Endodermal cell (in vitro differentiated cells): ENCODE results near the gene DOCK10. TPM values are rescaled to one million over a fixed set of nuclear protein-coding genes. Genes with fewer than 3 reads are reported as not detected.

ENCODE experiments used
- DNase-seq: peaks from one replicate; pipeline ENCODE4 v3.0.0-alpha.2; 2017
- H3K27ac ChIP-seq: 2 replicates; pipeline ENCODE4 v1.5.1; 2013; ENCODE audit warnings: mild to moderate bottlenecking, low read depth, low read length, moderate library complexity
- H3K27me3 ChIP-seq: 2 replicates; pipeline ENCODE4 v1.6.1; 2013; ENCODE audit warnings: mild to moderate bottlenecking, low read length, moderate library complexity; ENCODE audit not compliant: insufficient read depth, control insufficient read depth, poor library complexity, severe bottlenecking
- H3K36me3 ChIP-seq: 2 replicates; pipeline ENCODE4 v1.7.0; 2013; ENCODE audit warnings: mild to moderate bottlenecking, low read length, moderate library complexity; ENCODE audit not compliant: control insufficient read depth, insufficient read depth
- H3K4me1 ChIP-seq: one replicate; pipeline ENCODE4 v1.7.0; 2013; ENCODE audit warnings: low read length; ENCODE audit not compliant: control insufficient read depth, insufficient read depth
- H3K4me3 ChIP-seq: 2 replicates; pipeline ENCODE4 v1.5.1; 2013; ENCODE audit warnings: mild to moderate bottlenecking, low read length, moderate library complexity
- H3K9ac ChIP-seq: 2 replicates; pipeline ENCODE4 v1.6.1; 2013; ENCODE audit warnings: mild to moderate bottlenecking, low read length, moderate library complexity; ENCODE audit not compliant: poor library complexity, severe bottlenecking; ENCODE audit errors: extremely low read depth
- H3K9me3 ChIP-seq: 2 replicates; pipeline ENCODE4 v1.6.1; 2013; ENCODE audit warnings: mild to moderate bottlenecking, low read length, moderate library complexity; ENCODE audit not compliant: control insufficient read depth
- H3K27ac Mint-ChIP-seq: 2 replicates; pipeline ENCODE4 v1.8.0; 2020; ENCODE audit warnings: mixed read lengths
- H3K27me3 Mint-ChIP-seq: 2 replicates; pipeline ENCODE4 v1.8.0; 2021; ENCODE audit warnings: mild to moderate bottlenecking, mixed read lengths; ENCODE audit not compliant: insufficient read depth
- H3K36me3 Mint-ChIP-seq: 2 replicates; pipeline ENCODE4 v1.8.0; 2020; ENCODE audit warnings: low read depth, mixed read lengths
- H3K4me1 Mint-ChIP-seq: 2 replicates; pipeline ENCODE4 v1.8.0; 2020; ENCODE audit warnings: mixed read lengths
- H3K4me3 Mint-ChIP-seq: 2 replicates; pipeline ENCODE4 v1.8.0; 2020; ENCODE audit warnings: mild to moderate bottlenecking, moderate library complexity, mixed read lengths
- H3K9me3 Mint-ChIP-seq: 2 replicates; pipeline ENCODE4 v1.8.0; 2020; ENCODE audit warnings: mild to moderate bottlenecking, mixed read lengths
- WGBS, 2 experiments: methylation state at CpG; one replicate each; pipeline versions ENCODE4 v1.1.5 to v1.1.7; 2013; ENCODE audit warnings: missing lambda C conversion rate in 2 of 2, mixed read lengths in 1 of 2; ENCODE audit not compliant: insufficient coverage in 1 of 2, insufficient read length in 1 of 2; 5-methylcytosine and 5-hydroxymethylcytosine counted together
- total RNA-seq, 2 donors: library from RNA; stranded (reverse); fragmentation: NEBNext Ultra II Directional in 1 of 2; extraction: Animal tissue kit (Norgen Biotek cat#: 25700) in 1 of 2; gene quantifications; 2 replicates in 1 of 2; 3 replicates in 1 of 2; pipeline ENCODE4 v1.2.1, GENCODE V29; 2021
- TF ChIP-seq, protein P1 (sequence below): fragments of 200-600 bp; sonication (generic); conservative IDR thresholded peaks from 2 replicates; pipeline ENCODE4 v1.5.0; 2021; ENCODE audit warnings: antibody characterized with exemption, mild to moderate bottlenecking

The DOCK10 gene
- total RNA-seq, 2 donors from 2014 or later: 0.44 to 1.4 TPM

DNA sequence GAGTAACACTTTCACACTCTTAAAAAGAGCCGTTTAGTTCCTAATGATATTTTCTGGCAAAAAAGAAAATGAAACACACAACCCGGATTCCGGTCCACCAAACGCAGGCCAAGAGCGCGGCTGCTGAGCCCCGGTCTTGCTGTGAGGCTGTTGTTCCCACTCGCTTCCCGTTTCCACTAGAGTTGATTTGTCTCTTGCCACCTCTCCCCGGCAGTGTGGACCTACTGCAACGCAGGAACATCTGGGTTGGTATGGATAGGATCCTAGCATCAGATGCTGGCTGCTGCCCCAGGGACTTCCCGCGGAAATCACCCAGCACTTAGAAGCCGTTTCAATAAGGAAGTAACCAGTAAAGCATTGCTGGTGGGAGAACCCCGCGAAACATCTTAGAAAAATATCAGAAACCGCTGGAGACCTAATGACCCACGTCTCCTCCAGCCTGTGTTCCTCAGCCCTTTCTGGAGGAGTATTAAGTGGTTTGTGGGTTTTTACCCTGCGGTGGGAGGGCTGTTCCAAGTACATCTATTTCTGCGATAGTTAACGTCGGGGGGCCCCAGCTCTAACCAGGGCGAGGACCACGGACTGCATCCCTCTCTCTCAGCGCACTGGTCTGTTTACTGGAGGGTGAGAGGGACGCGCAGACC, 939 bp downstream of the DOCK10 start:
- Histone ChIP-seq H3K4me3 (peak overlapping the region; percentile 74), H3K27ac (no peak overlapping the region), H3K27me3 (peaks cover 83% of the 10 kb centered on the region), H3K36me3 (no peaks in the 10 kb centered on the region), H3K9me3 (no peaks in the 10 kb centered on the region), H3K9ac (no peak overlapping the region), H3K4me1 (no peaks in the 10 kb centered on the region)
- Mint-ChIP-seq H3K27ac (no peak overlapping the region), H3K4me3 (peak overlapping the region; percentile 55), H3K9me3 (no peaks in the 10 kb centered on the region), H3K4me1 (peaks cover 3% of the 10 kb centered on the region), H3K36me3 (no peaks in the 10 kb centered on the region), H3K27me3 (peaks cover 77% of the 10 kb centered on the region)
- WGBS, 2 experiments: 32 to 63% methylated on average over 6 to 27 of the region's 27 CpGs
- DNase-seq: peak; percentile 61
- TF ChIP-seq, protein P1, sequence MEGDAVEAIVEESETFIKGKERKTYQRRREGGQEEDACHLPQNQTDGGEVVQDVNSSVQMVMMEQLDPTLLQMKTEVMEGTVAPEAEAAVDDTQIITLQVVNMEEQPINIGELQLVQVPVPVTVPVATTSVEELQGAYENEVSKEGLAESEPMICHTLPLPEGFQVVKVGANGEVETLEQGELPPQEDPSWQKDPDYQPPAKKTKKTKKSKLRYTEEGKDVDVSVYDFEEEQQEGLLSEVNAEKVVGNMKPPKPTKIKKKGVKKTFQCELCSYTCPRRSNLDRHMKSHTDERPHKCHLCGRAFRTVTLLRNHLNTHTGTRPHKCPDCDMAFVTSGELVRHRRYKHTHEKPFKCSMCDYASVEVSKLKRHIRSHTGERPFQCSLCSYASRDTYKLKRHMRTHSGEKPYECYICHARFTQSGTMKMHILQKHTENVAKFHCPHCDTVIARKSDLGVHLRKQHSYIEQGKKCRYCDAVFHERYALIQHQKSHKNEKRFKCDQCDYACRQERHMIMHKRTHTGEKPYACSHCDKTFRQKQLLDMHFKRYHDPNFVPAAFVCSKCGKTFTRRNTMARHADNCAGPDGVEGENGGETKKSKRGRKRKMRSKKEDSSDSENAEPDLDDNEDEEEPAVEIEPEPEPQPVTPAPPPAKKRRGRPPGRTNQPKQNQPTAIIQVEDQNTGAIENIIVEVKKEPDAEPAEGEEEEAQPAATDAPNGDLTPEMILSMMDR: no peak

DNA sequence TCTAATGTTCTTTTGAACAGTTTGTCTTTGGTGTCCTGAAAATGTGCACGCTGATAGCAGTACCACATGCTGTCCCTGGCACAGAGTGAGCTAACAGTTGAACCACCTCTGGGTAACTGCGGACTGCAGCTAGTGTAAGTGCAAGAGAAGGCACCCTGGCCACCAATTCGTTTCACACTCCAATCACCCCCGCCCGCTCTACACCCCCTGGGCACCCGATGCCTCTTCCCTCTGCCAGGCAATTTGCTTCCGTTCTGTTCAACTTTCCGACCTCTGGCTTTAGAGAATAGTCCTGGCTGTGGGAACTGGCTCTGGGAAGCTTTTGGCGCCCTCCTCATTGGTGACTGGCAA, 1.4 kb downstream of the DOCK10 start:
- Mint-ChIP-seq H3K4me1 (peaks cover 3% of the 10 kb centered on the region), H3K4me3 (no peak overlapping the region), H3K27ac (no peak overlapping the region), H3K9me3 (no peaks in the 10 kb centered on the region), H3K27me3 (peaks cover 72% of the 10 kb centered on the region), H3K36me3 (no peaks in the 10 kb centered on the region)
- peak; percentile 51 for DNase-seq
- TF ChIP-seq, protein P1: no peak
- H3K9ac ChIP-seq: no peak overlapping the region
- no peaks in the 10 kb centered on the region for H3K9me3 ChIP-seq
- H3K4me3 ChIP-seq: no peak overlapping the region
- H3K27me3 ChIP-seq: peaks cover 78% of the 10 kb centered on the region
- no peaks in the 10 kb centered on the region for H3K36me3 ChIP-seq
- H3K27ac ChIP-seq: no peak overlapping the region
- H3K4me1 ChIP-seq: no peaks in the 10 kb centered on the region
- WGBS, 2 experiments: 64 to 79% methylated on average over 3 to 9 of the region's 9 CpGs

DNA sequence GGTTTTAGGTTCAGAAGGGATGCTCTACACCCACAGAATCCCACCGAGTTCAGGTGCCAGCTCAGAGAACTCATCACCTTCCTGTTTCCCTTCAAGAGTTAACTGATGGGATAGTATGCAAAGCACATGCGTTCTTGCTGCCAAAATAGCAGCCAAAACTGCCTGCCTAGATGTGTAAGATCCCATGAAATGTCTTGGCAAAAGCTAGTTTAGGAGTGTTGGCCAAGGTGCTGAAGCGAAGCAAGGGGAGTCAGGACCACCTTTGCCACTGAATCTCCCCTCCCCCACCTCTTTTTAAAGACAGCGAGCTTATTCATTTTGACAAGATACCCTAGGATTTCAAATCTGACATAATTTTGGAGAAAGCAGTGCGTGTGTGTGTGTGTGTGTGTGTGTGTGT, 2.1 kb downstream of the DOCK10 start:
- no peaks in the 10 kb centered on the region for H3K4me1 ChIP-seq
- H3K27me3 ChIP-seq: peaks cover 71% of the 10 kb centered on the region
- Mint-ChIP-seq H3K4me1 (peaks cover 3% of the 10 kb centered on the region), H3K27ac (no peak overlapping the region), H3K4me3 (no peak overlapping the region), H3K36me3 (no peaks in the 10 kb centered on the region), H3K27me3 (peaks cover 66% of the 10 kb centered on the region), H3K9me3 (no peaks in the 10 kb centered on the region)
- H3K4me3 ChIP-seq: no peak overlapping the region
- H3K9me3 ChIP-seq: no peaks in the 10 kb centered on the region
- WGBS, 2 experiments: 56 to 70% methylated on average over 2 to 4 of the region's 5 CpGs
- no peaks in the 10 kb centered on the region for H3K36me3 ChIP-seq
- TF ChIP-seq, protein P1: no peak
- no peak for DNase-seq
- no peak overlapping the region for H3K9ac ChIP-seq
- H3K27ac ChIP-seq: no peak overlapping the region
